H9 (cell line): ENCODE results near the gene ADGRG1. TPM values are rescaled to one million over a fixed set of nuclear protein-coding genes. Genes with fewer than 3 reads are reported as not detected.
A peak's percentile ranks its signal among the peaks of the same experiment; 100 is the strongest.

Source experiments
- DNase-seq: peaks from one replicate; pipeline ENCODE4 v3.0.0-alpha.2; 2017
- H2AFZ ChIP-seq: one replicate; pipeline ENCODE4 v1.6.1; 2013; ENCODE audit warnings: mild to moderate bottlenecking, low read length, control low read depth, moderate library complexity
- H2AK5ac ChIP-seq: 2 replicates; pipeline ENCODE4 v1.6.1; 2013; ENCODE audit warnings: low read length, control low read depth, mixed read lengths; ENCODE audit not compliant: insufficient read length
- H2BK120ac ChIP-seq: one replicate; pipeline ENCODE4 v1.6.1; 2013; ENCODE audit warnings: low read depth, mild to moderate bottlenecking, low read length, control low read depth, inconsistent platforms; ENCODE audit not compliant: poor library complexity, severe bottlenecking
- H2BK12ac ChIP-seq: 2 replicates; pipeline ENCODE4 v1.6.1; 2013; ENCODE audit warnings: low read length, control low read depth, mixed read lengths, low read depth; ENCODE audit not compliant: insufficient read length
- H2BK15ac ChIP-seq: 2 replicates; pipeline ENCODE4 v1.6.1; 2013; ENCODE audit warnings: low read depth, low read length, control low read depth
- H2BK20ac ChIP-seq: one replicate; pipeline ENCODE4 v1.6.1; 2013; ENCODE audit warnings: low read depth, mild to moderate bottlenecking, low read length, control low read depth, inconsistent platforms; ENCODE audit not compliant: poor library complexity, severe bottlenecking
- H2BK5ac ChIP-seq: 2 replicates; pipeline ENCODE4 v1.6.1; 2013; ENCODE audit warnings: low read length, control low read depth, mixed read lengths; ENCODE audit not compliant: insufficient read length
- H3K14ac ChIP-seq: 2 replicates; pipeline ENCODE4 v1.6.1; 2013; ENCODE audit warnings: low read length, control low read depth; ENCODE audit not compliant: insufficient read depth
- H3K18ac ChIP-seq: 2 replicates; pipeline ENCODE4 v1.6.1; 2013; ENCODE audit warnings: low read depth, mild to moderate bottlenecking, mixed read lengths, low read length, control low read depth; ENCODE audit not compliant: insufficient read length
- H3K23ac ChIP-seq: 2 replicates; pipeline ENCODE4 v1.6.1; 2013; ENCODE audit warnings: low read length, control low read depth, mixed read lengths, low read depth; ENCODE audit not compliant: insufficient read length
- H3K23me2 ChIP-seq: 2 replicates; pipeline ENCODE4 v1.6.1; 2013; ENCODE audit warnings: low read depth, mild to moderate bottlenecking, mixed read lengths, low read length, control low read depth; ENCODE audit not compliant: insufficient read length, poor library complexity, severe bottlenecking
- H3K27ac ChIP-seq: 2 replicates; pipeline ENCODE4 v1.5.1; 2013; ENCODE audit warnings: low read length, control low read depth, mixed read lengths, low read depth; ENCODE audit not compliant: insufficient read length
- H3K27me3 ChIP-seq: 2 replicates; pipeline ENCODE4 v1.6.1; 2013; ENCODE audit warnings: low read length, control low read depth, inconsistent platforms; ENCODE audit not compliant: insufficient read depth
- H3K4ac ChIP-seq: 2 replicates; pipeline ENCODE4 v1.6.1; 2013; ENCODE audit warnings: low read depth, mild to moderate bottlenecking, control low read depth, inconsistent platforms, low read length, moderate library complexity
- H3K4me1 ChIP-seq: 2 replicates; pipeline ENCODE4 v1.6.1; 2013; ENCODE audit warnings: low read length, control low read depth, inconsistent platforms; ENCODE audit not compliant: insufficient read depth
- H3K4me2 ChIP-seq: 2 replicates; pipeline ENCODE4 v1.6.1; 2013; ENCODE audit warnings: low read length, control low read depth, mixed read lengths; ENCODE audit not compliant: insufficient read length, insufficient read depth
- H3K56ac ChIP-seq: 2 replicates; pipeline ENCODE4 v1.6.1; 2013; ENCODE audit warnings: low read depth, mild to moderate bottlenecking, mixed read lengths, low read length, control low read depth; ENCODE audit not compliant: insufficient read length
- H3K79me1 ChIP-seq: 2 replicates; pipeline ENCODE4 v1.6.1; 2013; ENCODE audit warnings: low read depth, mild to moderate bottlenecking, moderate library complexity, low read length, control low read depth, inconsistent platforms; ENCODE audit not compliant: insufficient read depth, poor library complexity, severe bottlenecking
- H3K79me2 ChIP-seq: 2 replicates; pipeline ENCODE4 v1.6.1; 2013; ENCODE audit warnings: low read length, control low read depth, inconsistent platforms; ENCODE audit not compliant: insufficient read depth
- H3K9ac ChIP-seq: 2 replicates; pipeline ENCODE4 v1.6.1; 2013; ENCODE audit warnings: low read length, control low read depth, mixed read lengths; ENCODE audit not compliant: insufficient read length; ENCODE audit errors: extremely low read depth
- H3K9me3 ChIP-seq: one replicate; pipeline ENCODE4 v1.6.1; 2013; ENCODE audit warnings: low read depth, low read length, inconsistent platforms; ENCODE audit not compliant: control insufficient read depth
- H3T11ph ChIP-seq: one replicate; pipeline ENCODE4 v1.6.1; 2013; ENCODE audit warnings: mild to moderate bottlenecking, low read length, control low read depth, inconsistent platforms
- H4K20me1 ChIP-seq: one replicate; pipeline ENCODE4 v1.6.1; 2013; ENCODE audit not compliant: control insufficient read depth, insufficient read length, insufficient read depth
- H4K5ac ChIP-seq: 2 replicates; pipeline ENCODE4 v1.6.1; 2013; ENCODE audit warnings: low read depth, mild to moderate bottlenecking, mixed read lengths, low read length, control low read depth; ENCODE audit not compliant: insufficient read length
- H4K8ac ChIP-seq: replicated peaks from 2 replicates; pipeline ENCODE4 v1.6.1; 2013; ENCODE audit warnings: low read length, control low read depth, mixed read lengths, low read depth; ENCODE audit not compliant: insufficient read length
- H4K91ac ChIP-seq: 2 replicates; pipeline ENCODE4 v1.6.1; 2013; ENCODE audit warnings: low read depth, mild to moderate bottlenecking, moderate library complexity, mixed read lengths, low read length, control low read depth; ENCODE audit not compliant: insufficient read length
- H3K27ac Mint-ChIP-seq, 3 experiments: 2 replicates in 2 of 3; 3 replicates in 1 of 3; pipeline ENCODE4 v1.8.0; 2020 to 2021; ENCODE audit warnings: mixed read lengths in 3 of 3, mild to moderate bottlenecking in 1 of 3, moderate library complexity in 1 of 3
- H3K27me3 Mint-ChIP-seq: 2 replicates; pipeline ENCODE4 v1.8.0; 2021; ENCODE audit warnings: low read depth, mild to moderate bottlenecking, moderate library complexity, mixed read lengths
- H3K36me3 Mint-ChIP-seq, 3 experiments: 2 replicates in 2 of 3; 3 replicates in 1 of 3; pipeline ENCODE4 v1.8.0; 2020 to 2021; ENCODE audit warnings: low read depth in 3 of 3, mixed read lengths in 3 of 3; ENCODE audit not compliant: insufficient read depth in 1 of 3
- H3K4me1 Mint-ChIP-seq, 2 experiments: 2 replicates each; pipeline ENCODE4 v1.8.0; 2020; ENCODE audit warnings: mixed read lengths in 2 of 2
- H3K4me3 Mint-ChIP-seq, 2 experiments: 2 replicates in 1 of 2; 3 replicates in 1 of 2; pipeline ENCODE4 v1.8.0; 2020 to 2021; ENCODE audit warnings: mild to moderate bottlenecking in 2 of 2, mixed read lengths in 2 of 2, moderate library complexity in 1 of 2
- H3K9me3 Mint-ChIP-seq, 2 experiments: 2 replicates in 1 of 2; 3 replicates in 1 of 2; pipeline ENCODE4 v1.8.0; 2020; ENCODE audit warnings: mild to moderate bottlenecking in 2 of 2, mixed read lengths in 2 of 2, moderate library complexity in 1 of 2
- CTCF ChIP-seq: fragments of 200-600 bp; sonication (generic); conservative IDR thresholded peaks from 3 replicates; pipeline ENCODE4 v1.8.0; 2021; ENCODE audit warnings: antibody characterized with exemption, mild to moderate bottlenecking
- WGBS: extraction: QIAGEN DNeasy Blood & Tissue Kit; methylation state at CpG from one replicate; pipeline ENCODE4 v1.1.7; 2013; ENCODE audit warnings: missing lambda C conversion rate, low lambda C conversion rate, mixed read lengths; ENCODE audit not compliant: insufficient read length; ENCODE audit errors: extremely low coverage; 5-methylcytosine and 5-hydroxymethylcytosine counted together
- total RNA-seq: library from RNA; stranded (reverse); gene quantifications from 2 replicates; pipeline ENCODE4 v1.2.1, GENCODE V29; 2021

Gene ADGRG1
- total RNA-seq, 1 experiment from 2014 or later: 1.1 TPM

- Mint-ChIP-seq H3K36me3 (no peaks in the 10 kb centered on the region), H3K27ac (peak overlapping the region in 1 of 3 experiments; percentile 44; a peak in 2 of 7 replicates), H3K9me3 (no peaks in the 10 kb centered on the region), H3K4me1 (peaks cover 28 to 57% of the 10 kb centered on the region in 2 experiments), H3K27me3 (peaks cover 1% of the 10 kb centered on the region), H3K4me3 (no peak overlapping the region; a peak in 1 of 5 replicates)
- Histone ChIP-seq H3K9me3 (no peaks in the 10 kb centered on the region), H2AK5ac (no peak overlapping the region), H3K18ac (no peak overlapping the region), H2AFZ (no peak overlapping the region), H2BK120ac (no peak overlapping the region), H3K23ac (no peak overlapping the region), H2BK15ac (no peak overlapping the region), H3K56ac (no peak overlapping the region), H3K14ac (peak overlapping the region; percentile 31), H3K79me1 (no peaks in the 10 kb centered on the region), H3K4me2 (no peak overlapping the region), H3T11ph (no peak overlapping the region), H2BK12ac (no peak overlapping the region), H3K4me1 (no peaks in the 10 kb centered on the region), H4K5ac (no peak overlapping the region), H2BK20ac (no peak overlapping the region), H2BK5ac (no peak overlapping the region), H3K4ac (no peak overlapping the region), H3K27me3 (no peaks in the 10 kb centered on the region), H4K8ac (no peak overlapping the region), H4K91ac (no peak overlapping the region), H3K9ac (no peak overlapping the region), H3K23me2 (no peaks in the 10 kb centered on the region), H4K20me1 (no peaks in the 10 kb centered on the region), H3K27ac (no peak overlapping the region), H3K79me2 (no peaks in the 10 kb centered on the region)
- DNase-seq: no peak
- no CpG with 5 or more reads among the region's 16 CpGs for WGBS
- no peak for TF ChIP-seq CTCF
These were observed 8.7 kb upstream of the ADGRG1 start for GRCh38 chr16:57619606-57620334.
